GM21381 (cell line): Measurements from ENCODE around the gene GGACT.

Source experiments
- ATAC-seq: cut with Tn5 transposase; IDR thresholded peaks from one replicate; pipeline ENCODE4 v1.9.1; 2021; ENCODE audit warnings: mild to moderate bottlenecking, moderate library complexity; ENCODE audit not compliant: unreplicated experiment

GGACT gene

DNA sequence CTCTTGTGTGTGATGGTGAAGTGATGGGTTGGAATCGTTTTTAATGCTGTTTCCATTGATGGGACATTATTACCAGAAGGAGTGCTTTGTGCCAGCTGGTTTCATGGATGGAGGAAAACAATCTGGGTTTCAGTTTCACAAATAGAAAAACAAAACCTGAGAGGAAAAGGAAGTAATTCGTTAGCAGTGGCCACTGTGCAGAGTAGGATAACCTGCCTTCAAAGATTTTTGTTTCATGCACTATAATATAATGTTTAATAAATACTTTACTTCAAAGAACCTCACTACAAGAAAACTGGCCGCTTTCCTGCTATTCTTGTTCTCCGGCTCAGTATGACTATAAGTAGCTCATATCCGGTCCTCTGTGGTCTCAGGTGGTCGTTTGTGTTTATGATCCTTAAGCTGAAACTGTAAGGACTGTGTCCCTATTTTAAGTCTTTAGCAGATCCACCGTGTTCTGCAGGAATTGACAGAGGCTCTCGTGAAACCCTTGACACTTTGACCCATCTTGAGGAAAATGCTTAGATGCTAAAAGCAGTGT lies 104.7 kb downstream of the GGACT start:
- ATAC-seq, result no peak

DNA sequence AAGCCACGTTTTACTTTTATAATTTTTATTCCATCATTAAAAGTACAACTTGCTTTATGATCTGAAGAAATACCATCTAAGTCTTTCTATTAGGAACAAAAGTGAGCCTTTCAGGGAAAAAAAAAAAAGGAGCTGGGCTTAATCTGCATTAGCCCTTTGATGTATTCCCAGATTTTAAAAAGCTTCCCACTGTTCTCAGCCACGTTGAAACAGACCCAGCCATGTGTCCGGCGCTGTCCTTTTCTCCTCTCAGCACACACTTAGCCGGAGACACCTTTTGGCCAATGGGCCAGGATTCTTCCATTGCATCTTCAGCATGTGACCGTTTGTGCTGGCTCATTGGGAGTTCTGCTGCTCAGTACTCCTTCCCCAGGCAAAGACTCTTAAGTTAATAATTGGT lies 105.5 kb downstream of the GGACT start:
- no peak for ATAC-seq

DNA sequence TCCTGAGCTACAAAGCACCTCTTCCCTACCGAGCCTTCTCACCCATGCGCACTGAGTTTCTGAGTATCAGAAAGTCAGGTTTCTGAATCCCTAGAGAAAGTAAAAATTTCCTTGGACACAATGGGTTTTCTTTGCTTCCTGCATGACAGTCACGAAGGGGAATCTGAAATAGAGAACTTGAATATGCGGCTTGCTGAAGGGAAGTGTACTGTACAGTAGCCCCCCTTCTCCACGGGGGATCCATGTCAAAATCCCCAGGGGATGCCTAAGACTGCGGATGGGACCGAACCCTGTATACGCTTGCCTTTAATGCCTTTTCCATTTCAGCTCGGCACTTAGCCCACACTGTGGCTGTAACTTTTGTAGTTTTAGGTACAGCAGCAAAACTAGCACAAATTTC lies 107.9 kb downstream of the GGACT start:
- ATAC-seq, result no peak
